ENCODE results near the gene TUFT1.

The TUFT1 gene

DNA sequence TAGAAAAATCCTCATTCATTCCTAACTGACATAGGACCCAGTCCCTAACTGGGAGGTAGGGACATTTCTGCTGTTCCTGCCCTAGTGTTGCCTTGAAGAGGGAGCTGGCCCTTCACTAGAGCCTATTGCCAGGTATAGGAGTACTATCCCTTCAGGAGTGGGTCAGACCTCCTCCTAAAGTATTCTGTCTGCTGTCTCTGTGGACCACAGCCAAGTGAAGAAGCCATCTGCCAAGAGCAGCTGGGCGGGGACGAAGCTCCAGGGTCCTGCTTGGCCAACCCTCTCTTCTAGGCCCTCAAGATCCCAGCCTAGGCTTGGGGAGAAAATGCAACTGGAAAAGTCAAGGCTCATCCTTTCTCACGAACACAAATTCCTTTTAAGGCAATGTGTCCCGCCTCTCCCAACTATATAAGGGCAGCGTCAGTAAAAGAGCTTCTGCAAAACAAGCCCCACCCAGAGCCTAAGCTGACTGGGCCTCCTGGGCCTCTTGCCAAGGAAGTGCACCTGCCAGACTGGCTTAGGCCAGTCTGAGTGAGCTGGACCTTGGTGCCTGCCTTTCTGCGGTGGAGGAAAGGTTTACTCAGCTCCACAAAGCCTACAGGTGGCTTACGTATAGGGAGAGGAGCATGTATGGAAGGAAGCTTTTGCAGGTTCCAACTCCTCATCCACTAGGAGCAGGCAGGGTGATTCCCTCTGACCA is 638 bp upstream of the TUFT1 start:
- no peak for FAIRE-seq

DNA sequence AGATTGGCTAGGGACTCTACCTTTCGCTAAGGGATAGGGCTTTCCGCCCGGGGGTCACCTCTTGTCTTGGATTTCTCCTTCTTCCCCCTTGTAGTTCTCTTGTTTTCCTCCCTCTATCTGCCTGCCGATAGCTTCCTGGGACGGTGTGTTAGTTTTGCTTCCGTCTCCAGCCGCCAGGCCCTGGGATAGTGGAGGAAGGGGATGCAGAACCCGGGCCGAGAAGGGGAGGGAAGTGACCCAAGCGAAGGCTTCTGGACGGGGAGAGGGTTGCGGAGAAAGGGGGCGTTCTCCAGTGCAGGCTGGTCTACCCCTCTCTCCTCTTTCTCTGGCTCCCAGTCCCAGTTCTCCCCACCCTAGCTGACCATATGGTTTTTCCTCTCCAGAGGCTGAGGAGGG is 871 bp downstream of the TUFT1 start:
- no peak for FAIRE-seq

DNA sequence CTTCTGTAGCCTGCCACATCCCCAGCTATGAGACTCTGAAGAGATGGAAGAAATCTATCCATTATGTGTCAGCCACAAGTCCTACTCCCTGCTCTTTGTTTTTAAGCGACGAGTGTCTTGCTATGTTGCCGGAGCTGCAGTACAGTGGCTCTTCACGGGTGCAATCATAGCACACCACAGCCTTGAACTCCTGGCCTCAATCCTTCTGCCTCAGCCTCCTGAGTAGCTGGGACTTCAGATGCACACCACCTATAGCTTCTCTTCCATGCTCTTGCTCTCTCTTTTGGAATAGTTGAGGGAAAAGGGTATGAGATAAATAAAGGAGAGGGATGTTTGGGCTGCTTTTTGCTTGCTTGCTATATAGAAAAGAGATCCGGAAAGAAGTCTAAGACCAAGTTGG is 1.6 kb downstream of the TUFT1 start:
- FAIRE-seq = no peak

DNA sequence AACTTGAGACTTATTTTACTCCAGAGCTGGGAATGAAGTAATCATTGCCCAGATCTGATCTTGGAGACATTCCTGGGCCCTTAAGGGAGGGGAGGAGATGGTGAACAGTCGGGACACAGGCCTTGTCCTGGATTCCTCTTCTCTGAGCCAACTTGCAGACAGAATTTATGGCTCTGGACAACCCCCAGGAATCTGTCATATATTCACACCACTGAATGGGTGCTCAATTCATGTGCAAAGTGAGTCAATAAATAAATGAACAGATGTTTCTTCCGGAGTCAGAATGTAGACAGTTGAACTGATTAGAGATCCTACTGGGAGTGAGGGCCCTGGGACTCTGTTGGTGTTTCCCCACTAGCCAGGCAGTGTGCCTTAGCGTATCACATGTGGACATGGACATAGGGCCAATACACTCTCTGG is 2.6 kb downstream of the TUFT1 start:
- FAIRE-seq = no peak

DNA sequence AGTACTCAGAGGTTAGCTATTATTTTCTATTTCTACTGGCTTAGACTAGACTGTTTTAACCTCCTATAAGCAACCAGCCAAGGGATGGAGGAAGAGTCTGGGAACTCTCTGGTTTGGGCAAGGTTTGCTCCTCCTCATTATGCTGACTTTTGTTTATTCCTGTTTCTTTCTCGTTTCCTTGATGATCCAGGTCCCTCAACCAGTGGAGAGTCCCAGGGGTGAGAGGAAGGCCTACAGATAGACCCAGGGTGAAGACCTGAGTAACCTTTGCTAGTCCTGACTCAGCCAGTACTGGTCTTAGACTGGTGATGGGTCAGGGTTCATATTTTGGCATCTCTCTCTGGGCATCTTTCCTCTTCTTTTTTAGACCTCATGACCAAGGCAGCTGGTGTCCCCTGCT is 5.4 kb downstream of the TUFT1 start:
- FAIRE-seq = no peak

DNA sequence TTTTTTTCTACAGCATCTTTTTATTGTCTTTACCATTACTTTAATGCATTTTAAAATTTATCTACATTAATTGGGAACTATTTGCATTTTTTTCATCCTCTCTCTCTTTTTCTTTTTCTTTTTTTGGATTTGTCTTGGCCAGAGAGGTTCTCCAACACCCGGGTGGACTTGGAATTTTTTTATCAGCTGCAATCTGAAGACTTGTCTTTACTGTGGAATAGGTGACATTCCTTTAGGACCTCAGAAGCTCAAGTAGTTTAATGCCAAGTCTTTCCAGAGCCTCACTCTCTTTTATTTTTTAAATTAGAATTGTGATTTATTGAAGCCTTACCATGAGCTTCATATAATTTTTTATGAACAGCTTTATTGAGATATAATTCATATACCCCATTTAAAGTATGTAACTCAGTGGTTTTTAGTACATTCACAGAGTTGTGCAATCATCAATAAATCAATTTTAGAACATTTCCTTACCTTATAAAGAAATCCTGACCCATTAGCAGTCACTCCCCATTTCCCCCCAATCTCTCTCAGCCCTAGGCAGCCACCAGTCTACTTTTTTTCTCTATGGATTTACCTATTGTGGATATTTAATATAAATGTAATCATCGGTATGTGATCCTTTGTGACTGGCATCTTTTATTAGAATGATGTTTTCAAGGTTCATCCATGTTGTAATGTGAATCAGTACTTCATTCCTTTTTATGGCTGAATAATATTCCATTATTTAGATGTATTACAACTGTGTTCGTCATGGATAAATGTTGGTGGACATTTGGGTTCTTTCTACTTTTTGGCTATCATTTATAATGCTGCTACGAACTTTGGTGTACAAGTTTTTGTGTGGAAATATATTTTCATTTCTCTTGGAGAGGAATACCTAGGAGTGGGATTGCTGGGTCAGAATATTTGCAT is 6.2 kb downstream of the TUFT1 start:
- FAIRE-seq = no peak

DNA sequence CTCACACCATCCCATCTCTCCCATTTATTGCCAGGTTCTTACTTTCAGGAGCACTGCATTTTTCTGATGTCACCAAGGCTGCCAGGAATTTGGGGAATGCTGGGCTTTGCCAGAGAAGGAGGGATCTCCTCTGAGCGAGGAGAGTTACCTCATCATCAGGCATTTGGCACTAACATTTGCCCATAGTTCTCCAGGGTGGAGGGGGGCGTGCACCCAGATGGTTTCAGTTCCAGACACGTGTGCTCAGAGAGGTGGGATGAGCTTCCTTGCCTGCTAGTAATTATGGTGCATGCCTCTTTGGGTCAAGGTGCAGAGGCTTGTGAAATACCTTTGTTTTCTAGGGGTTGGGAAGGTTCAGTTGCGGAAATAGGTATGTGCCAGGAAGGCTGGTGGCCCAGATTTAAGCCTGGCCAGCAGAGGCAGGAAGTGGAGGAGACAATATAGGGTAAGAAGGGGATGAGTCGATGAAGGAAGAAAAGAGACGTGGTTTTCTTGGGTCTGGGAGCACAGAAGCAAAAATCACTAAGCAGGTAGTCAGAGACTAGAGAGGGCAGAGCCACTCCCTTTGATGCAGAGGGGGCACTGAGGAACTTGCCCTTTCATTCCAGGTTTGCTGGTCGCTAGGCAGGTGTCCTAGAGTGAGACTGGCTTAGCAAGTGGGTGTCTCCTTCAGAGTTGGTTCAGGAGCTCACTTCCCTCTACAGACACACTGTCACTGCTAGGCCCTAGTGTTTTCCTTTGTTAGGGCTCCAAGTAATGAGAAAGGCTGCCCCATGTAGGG is 7.2 kb downstream of the TUFT1 start:
- FAIRE-seq = no peak

DNA sequence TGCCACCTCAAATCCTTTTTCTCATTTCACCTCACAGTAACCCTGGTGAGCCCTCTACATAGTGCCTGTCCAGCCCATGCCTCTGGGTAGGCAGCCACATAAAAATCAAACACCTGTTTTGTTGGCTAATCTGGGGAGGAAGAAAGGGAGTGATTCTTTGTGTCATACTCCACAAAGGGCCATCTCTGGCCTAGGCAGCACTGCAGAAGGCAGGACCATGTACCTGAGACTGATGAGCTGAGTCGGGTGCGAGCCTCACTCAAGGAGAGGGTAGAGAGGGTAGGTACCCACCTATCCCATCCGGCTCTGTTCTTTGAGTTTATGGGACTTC is 7.8 kb downstream of the TUFT1 start:
- FAIRE-seq = no peak

DNA sequence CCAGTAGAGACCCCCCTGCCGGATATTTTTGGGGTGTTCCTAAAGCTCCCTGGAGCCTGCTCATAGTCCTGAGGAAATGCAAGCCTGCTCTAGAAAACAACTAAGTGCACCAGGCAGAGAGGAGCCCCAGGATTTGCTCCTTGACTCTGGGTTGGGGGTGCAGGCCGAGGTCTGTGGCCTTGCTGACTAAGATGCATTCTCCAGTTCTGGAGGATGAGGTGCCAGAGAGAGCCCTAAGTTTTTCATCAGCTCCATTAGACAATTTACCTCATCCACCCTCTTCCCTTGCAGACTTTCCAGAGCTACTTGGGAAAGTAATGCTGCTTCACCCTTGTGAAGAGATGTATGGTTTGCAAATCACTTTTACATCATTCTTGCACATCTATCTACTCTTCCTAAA is 9.1 kb downstream of the TUFT1 start:
- FAIRE-seq = no peak

DNA sequence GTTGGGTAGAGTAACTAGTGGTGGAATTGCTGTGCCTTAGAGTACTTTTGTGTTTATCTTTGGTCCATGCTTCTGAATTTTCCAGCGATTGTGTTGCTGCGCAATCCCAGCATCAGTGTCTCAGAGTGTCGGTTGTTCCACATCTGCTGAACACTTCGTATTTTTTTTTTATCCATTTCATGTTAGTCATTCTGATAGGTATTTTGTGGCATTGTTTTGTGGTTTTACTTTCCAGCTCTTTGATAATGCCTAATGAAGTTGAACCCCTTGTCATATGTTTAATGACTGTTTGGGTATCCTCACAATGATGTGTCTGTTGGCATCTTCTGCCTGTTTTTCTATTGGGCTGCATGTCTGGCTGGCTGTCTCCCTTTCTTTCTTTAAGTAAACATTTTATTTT is 13.6 kb downstream of the TUFT1 start:
- FAIRE-seq = no peak

DNA sequence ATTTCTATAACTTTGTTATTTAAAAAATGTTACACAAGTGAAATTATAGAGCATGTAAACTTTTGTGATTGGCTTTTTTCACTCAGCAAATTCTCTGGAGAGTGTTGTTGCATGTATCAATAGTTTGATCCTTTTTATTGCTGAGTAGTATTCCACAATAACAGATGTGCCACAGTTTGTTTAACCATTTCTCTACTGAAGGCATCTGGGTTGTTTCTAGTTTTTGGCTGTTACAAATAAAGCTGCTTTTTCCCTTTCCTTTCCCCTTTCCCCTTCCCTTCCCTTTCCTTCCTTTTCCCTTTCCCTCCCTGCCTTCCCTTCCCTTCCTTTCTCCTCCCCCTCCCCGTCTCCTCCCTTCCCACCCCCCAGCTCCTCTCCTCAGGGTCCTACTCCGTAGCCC is 15.9 kb downstream of the TUFT1 start:
- no peak for FAIRE-seq

DNA sequence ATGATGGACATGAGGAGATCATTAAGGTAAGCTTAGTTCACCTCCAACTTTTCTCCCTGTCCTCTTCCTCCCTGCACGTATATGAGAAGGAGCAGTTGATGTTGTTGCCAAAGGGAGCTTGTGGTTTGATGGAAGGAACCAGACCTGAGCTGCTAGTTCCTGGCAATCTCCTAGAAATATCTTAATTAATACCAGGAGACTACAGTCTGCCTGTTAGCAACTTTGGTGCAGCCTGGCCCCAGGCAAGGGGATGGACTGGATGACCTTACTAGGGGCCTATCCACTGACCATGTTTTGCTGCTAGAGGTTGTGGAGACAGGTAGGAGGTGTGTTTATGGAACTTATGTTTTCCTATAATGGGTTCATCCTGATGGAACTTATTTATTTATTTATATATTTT is 22.6 kb downstream of the TUFT1 start:
- no peak for FAIRE-seq

DNA sequence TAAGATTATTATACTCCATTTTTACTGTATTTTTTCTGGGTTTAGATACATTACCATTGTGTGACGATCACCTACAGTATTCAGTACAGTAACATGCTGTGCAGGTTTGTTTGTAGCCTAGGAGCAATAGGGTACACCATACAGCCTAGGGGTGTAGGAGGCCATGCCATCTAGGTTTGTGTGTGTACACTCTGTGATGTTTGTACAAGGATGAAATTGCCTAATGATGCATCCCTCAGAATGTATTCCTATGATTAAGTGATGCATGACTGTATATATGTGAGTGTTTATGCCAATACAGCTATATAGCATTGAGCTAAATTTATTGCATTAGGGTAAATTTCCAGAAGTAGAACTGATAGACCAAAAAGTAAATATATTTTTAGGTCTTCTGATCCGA is 23.3 kb downstream of the TUFT1 start:
- FAIRE-seq = no peak

DNA sequence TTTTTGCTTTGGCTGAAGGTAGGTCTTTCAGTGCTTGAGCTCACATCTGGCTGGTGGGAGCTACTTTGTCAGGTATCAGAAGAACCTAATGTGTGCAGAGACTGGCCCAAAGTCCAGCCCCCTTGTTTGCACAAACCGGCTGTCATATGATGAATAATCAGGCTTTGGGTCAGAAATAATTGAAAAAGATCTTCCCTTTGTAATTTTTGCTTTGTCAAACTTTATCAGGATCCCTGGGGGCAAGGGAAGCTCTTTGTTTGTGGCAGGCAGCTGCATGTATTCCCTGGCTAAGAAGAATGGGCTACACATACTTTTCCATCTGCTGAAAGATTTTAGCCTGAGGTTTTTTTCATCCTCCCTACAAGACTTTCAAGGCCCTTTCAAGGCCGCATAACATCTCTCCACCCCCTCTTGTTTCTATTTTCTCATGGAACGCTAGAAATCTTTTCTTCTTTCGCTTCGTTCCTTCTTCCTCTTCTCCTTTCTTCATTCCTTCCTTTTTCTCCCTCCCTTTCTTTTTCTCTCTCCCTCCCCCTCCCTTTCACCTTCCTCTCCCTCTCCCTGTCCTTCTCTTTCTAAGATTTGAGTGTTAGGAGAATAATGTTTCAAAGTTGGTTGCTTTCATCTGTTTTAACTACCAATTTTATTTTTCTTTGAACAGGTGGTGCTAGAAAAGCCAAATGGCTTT is 25.5 kb downstream of the TUFT1 start:
- FAIRE-seq = no peak

DNA sequence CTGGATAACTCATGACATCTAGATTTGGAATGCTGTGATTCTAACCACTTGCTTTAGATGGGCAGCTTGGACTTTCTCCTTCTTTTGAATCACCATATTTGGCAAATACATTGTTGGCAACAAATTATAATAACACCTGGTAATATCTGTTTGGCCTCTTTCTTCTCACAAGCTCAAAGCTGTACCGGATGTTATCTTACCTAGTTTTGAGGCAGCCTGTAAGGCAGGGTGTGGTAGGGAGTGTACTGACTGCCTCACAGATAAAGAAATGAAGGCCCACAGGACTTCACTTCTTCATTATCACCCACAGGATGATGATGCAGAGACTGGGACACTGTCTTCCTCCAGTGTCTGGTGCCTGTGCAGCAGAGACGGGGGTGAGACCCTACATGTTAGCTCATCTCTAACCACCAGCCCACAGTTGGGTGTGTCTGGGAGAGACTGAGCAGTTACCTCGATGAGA is 28.5 kb downstream of the TUFT1 start:
- no peak for FAIRE-seq

DNA sequence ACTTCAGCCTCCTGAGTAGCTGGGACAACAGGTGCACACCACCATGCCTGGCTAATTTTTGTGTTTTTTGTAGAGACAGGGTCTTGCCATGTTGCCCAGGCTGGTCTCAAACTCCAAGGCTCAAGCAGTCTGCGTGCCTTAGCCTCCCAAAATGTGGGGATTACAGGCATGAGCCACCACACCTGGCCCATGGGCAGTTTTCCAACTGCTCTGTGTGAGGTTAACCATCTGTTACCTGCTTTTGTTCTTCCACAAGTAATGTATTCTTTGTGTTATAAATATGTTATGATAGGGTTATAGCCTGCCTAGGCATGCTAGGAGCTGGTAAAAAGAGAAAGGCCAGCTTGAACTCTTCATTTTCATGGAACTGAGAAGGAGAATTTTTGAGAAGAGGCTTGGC is 30.7 kb downstream of the TUFT1 start:
- FAIRE-seq = no peak

DNA sequence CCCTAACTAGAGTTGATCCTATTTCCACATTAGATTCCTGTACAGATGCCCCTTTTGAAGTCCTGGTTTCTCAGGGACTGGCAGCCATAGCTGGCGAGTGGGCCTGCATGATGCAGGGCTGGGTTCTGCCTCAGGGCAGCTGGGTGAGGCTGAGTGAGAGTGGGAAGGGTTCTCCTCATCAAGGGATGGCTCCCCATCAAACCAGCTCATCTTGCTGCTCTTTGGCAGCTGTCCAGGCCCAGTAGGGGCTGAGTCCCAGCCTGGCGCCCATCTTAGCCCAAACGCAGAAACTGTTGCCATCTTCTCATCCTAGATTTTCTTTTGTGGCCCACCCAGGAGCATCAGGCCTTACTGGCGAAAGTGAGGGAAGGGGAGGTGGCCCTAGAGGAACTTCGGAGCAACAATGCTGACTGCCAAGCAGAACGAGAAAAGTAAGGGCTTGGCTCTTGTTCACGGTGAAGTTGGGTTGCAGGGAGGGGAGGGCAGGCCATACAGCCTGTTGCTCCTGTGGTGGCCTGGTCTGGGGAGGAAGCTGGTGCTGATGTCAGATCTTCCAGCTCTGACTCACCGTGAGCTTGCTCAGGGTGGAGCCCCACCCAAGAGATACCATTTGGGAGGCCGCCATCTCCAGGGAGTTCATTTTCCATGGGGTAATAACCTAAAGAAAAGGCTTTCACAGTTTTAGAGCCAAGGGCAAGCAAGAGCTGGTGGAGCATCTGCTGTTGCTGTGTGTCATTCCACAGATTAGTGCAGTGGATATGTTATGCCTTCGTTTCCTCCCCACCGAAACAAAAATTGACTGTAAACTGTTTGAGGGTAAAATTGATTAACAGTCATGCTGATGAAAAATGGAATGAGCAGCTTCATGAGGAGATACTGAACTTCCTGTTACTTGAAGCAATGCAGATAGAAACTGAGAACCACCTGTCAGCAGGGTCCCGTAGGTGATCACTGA is 34.7 kb downstream of the TUFT1 start:
- FAIRE-seq = no peak

DNA sequence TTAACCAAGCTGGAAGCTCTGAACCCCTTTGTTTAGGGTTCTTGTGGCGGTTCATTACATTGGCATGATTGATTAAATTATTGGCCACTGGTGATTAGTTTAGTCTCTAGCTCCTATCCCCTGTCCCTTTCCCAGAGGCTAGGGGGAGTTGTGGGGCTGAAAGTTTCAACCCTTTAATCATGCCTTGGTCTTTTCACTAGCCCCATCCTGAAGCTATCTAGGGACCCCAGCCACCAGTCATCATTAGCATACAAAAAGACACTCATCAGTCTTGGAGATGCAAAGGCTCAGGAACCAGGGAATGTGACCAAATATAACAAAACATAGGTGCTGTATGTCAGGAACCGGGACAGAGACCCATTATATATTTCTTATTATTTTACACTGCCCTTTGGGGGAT is 37.1 kb downstream of the TUFT1 start:
- no peak for FAIRE-seq

DNA sequence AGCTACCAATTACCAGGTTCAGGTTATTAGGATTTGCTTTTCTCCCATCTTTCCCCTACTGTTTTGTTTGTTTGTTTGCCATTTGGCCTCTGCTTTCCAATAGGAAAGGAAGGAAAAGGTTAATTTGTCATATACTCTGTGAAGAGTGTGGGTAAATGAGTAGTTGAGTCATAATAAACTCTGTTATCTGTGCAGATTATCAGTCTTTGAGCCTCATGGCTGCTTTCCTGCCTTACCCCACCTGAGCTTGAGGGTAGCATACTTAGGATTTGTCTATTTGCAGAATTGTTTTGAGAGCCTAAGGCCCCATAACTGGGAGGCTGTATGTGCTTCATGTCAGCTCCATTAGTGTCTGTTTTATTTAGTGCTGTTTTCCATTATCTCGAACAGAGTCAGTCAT is 38.8 kb downstream of the TUFT1 start:
- FAIRE-seq = no peak

DNA sequence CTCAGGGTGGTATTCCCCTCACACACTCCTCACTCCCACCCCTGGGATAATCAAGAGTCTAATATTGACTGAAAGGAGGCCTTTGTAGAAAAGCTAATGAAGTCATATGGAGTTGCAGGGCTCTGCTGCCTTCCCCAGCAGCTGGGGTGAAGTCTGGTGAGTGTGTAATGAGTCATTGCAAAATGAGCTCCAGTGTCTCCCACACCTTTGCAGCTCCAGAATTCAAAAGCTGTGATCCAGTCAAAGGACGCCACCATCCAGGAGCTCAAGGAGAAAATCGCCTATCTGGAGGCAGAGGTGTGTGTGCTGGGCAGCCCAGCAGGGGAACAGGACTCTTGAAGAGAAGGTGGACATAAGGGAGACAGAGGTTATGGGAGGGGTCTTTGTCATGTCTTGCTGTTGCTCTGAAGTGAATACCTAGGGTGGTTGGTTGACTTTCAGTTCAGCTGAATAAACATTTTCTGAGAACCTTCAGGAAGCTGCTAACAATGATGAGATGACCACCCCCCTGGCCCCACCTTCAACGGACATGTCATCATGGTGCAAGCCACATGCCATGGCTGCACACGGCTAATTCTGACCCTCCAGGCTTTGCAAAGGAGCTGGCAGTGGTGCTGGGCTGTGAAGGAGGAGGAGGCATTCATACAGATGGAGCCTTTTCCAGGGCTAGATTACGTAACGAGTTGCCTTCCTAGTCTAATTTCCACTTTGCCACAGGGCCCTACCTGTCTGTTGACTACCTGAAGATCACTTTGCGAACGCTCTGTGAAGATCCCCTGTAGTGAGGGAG is 39.5 kb downstream of the TUFT1 start:
- no peak for FAIRE-seq

DNA sequence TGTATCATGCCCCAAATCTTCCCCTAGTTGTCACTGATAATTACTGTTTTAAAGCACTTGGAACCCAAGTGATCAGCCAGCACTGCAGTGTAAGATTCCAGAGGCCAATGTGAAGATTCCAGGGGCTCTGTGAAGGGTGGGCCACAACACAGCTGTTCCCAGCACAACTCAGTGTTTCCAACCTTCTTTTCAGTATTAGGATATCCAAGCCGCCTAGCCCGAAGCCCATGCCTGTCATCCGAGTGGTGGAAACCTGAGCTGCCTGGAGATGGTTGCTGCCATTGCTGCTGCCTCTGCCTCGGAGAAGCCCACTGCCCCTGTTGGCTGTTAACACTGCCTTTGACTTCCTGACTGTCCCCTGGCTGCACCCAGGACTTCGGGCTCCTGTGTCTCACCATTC is 41.3 kb downstream of the TUFT1 start:
- no peak for FAIRE-seq
